Esophagus muscularis mucosa (tissue), 4 donors: ENCODE measurements around the gene PLP1. TPM values are rescaled to one million over a fixed set of nuclear protein-coding genes. Genes with fewer than 3 reads are reported as not detected.

Experiments
- DNase-seq: peaks from one replicate; pipeline ENCODE4 v3.0.0-alpha.2; 2017; ENCODE audit errors: extremely low spot score
- H3K27ac ChIP-seq, 4 donors: fragments of 200-600 bp; sonication (generic); replicated peaks in 1 of 4; 1 replicate in 3 of 4; 2 replicates in 1 of 4; pipeline ENCODE4 v1.5.1; 2016 to 2019; ENCODE audit warnings: mild to moderate bottlenecking in 1 of 4
- H3K27me3 ChIP-seq, 4 donors: fragments of 200-600 bp; sonication (generic); one replicate each; pipeline versions ENCODE4 v1.5.1 to v1.6.0; 2016 to 2019
- H3K36me3 ChIP-seq, 4 donors: fragments of 200-600 bp; sonication (generic); one replicate each; pipeline ENCODE4 v1.5.1; 2016 to 2019
- H3K4me1 ChIP-seq, 4 donors: fragments of 200-600 bp; sonication (generic); one replicate each; pipeline ENCODE4 v1.5.1; 2016 to 2019
- H3K4me3 ChIP-seq, 4 donors: fragments of 200-600 bp; sonication (generic); 1 replicate in 2 of 4; 2 replicates in 2 of 4; pipeline ENCODE4 v1.5.1; 2016 to 2019; ENCODE audit warnings: mild to moderate bottlenecking in 4 of 4, moderate library complexity in 1 of 4
- H3K9me3 ChIP-seq, 4 donors: fragments of 200-600 bp; sonication (generic); 1 replicate in 3 of 4; 2 replicates in 1 of 4; pipeline ENCODE4 v1.5.1; 2016 to 2019
- EP300 ChIP-seq: sonication (generic); formaldehyde crosslinking; IDR thresholded peaks from one replicate; pipeline ENCODE4 v1.6.1; 2017; ENCODE audit warnings: antibody characterized with exemption
- POLR2A ChIP-seq: fragments of 450-650 bp; IDR thresholded peaks from one replicate; pipeline ENCODE4 v1.6.1; 2017; ENCODE audit warnings: antibody characterized with exemption, moderate library complexity, mild to moderate bottlenecking, low read depth
- POLR2AphosphoS5 ChIP-seq, 2 donors: sonication (generic); formaldehyde crosslinking; IDR thresholded peaks; one replicate each; pipeline ENCODE4 v1.6.1; 2017; ENCODE audit warnings: antibody characterized with exemption in 2 of 2
- WGBS: methylation state at CpG from one replicate; pipeline ENCODE4 v1.1.5; 2018; 5-methylcytosine and 5-hydroxymethylcytosine counted together
- intact Hi-C: fragments of 100-400 bp; cut with DNase I; formaldehyde crosslinking; loops from one replicate; pipeline ENCODE4 v1.15.1; 2023
- total RNA-seq, 4 donors: library from RNA; depleted of rRNA; stranded (reverse); fragments of >200 nt; gene quantifications; one replicate each; pipeline versions ENCODE4 v1.1.0 to v1.2.1, GENCODE V29; 2016
- TF ChIP-seq, protein P1 (sequence below), 3 experiments: fragments of 200-600 bp in 2 of 3; fragments of 450-650 bp in 1 of 3; sonication (generic) in 2 of 3; IDR thresholded peaks; one replicate each; pipeline ENCODE4 v1.5.1; 2017 to 2019; ENCODE audit warnings: antibody characterized with exemption in 3 of 3, mild to moderate bottlenecking in 2 of 3, moderate library complexity in 1 of 3

PLP1 gene
- total RNA-seq, 4 donors from 2014 or later, result 27.5 to 52.3 (median 37.8) TPM

DNA sequence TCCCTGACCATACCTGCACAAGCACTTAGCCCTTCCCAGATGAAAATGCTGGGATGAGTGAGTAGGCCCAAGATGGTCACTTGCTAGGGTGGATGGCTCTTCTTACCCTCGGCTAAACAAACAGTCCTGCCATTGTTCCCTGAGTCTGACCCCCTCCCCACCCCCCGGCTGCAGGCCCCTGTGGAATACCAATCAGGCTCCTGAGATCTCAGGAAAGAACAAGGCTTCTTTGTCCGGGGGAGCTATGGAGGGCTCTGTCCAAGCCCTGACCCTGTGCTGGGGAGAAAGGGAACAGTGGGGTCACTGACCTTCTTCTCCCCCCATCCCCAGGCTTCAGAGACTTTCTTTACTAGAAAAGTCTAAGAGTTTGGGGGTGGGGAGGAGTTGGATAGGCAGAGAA, 6.0 kb downstream of the PLP1 start:
- Histone ChIP-seq H3K4me3 (no peak overlapping the region), H3K4me1 (peaks cover 0 to 34% (median 24%) of the 10 kb centered on the region in 4 donors), H3K9me3 (no peaks in the 10 kb centered on the region), H3K27me3 (no peaks in the 10 kb centered on the region), H3K36me3 (no peaks in the 10 kb centered on the region), H3K27ac (peak overlapping the region in 2 of 4 donors; percentile 36 to 42)
- intact Hi-C loops, result no loop called here
- no peak for DNase-seq
- WGBS, result 71% methylated on average over 3 of the region's 3 CpGs
- TF ChIP-seq, protein P1, sequence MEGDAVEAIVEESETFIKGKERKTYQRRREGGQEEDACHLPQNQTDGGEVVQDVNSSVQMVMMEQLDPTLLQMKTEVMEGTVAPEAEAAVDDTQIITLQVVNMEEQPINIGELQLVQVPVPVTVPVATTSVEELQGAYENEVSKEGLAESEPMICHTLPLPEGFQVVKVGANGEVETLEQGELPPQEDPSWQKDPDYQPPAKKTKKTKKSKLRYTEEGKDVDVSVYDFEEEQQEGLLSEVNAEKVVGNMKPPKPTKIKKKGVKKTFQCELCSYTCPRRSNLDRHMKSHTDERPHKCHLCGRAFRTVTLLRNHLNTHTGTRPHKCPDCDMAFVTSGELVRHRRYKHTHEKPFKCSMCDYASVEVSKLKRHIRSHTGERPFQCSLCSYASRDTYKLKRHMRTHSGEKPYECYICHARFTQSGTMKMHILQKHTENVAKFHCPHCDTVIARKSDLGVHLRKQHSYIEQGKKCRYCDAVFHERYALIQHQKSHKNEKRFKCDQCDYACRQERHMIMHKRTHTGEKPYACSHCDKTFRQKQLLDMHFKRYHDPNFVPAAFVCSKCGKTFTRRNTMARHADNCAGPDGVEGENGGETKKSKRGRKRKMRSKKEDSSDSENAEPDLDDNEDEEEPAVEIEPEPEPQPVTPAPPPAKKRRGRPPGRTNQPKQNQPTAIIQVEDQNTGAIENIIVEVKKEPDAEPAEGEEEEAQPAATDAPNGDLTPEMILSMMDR (IDR thresholded peaks at IDR 0.05), result no peak
- TF ChIP-seq POLR2AphosphoS5 (IDR thresholded peaks at IDR 0.05) (no peak), EP300 (no peak), POLR2A (no peak)

DNA sequence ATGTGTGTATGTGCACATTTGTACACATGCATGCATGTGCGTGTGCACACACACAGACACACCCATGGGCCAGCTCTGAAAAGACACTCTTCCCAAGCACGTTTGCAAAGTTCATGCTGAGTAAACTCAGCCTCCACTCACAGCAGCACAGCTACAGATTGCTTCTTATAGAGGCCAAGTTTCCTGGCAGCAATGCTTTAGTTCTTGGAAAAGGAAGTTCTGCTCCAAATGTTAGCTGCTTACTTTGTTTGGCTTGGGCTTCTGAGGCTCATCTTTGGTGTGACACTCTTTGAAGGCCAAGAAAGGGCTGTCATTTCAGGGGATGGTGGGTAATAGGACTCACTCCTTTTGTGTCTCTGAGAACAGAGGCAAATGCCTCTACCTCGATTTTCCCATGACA, 6.6 kb downstream of the PLP1 start:
- no peak for DNase-seq
- Histone ChIP-seq H3K4me3 (no peak overlapping the region), H3K27ac (peak overlapping the region in 2 of 4 donors; percentile 36 to 42), H3K4me1 (peaks cover 0 to 34% (median 24%) of the 10 kb centered on the region in 4 donors), H3K36me3 (no peaks in the 10 kb centered on the region), H3K9me3 (no peaks in the 10 kb centered on the region), H3K27me3 (no peaks in the 10 kb centered on the region)
- 32% methylated on average over 3 of the region's 3 CpGs for WGBS
- TF ChIP-seq POLR2A (no peak), POLR2AphosphoS5 (IDR thresholded peaks at IDR 0.05) (no peak), EP300 (no peak)
- TF ChIP-seq, protein P1 (IDR thresholded peaks at IDR 0.05), result no peak
- intact Hi-C loops, result no loop called here

DNA sequence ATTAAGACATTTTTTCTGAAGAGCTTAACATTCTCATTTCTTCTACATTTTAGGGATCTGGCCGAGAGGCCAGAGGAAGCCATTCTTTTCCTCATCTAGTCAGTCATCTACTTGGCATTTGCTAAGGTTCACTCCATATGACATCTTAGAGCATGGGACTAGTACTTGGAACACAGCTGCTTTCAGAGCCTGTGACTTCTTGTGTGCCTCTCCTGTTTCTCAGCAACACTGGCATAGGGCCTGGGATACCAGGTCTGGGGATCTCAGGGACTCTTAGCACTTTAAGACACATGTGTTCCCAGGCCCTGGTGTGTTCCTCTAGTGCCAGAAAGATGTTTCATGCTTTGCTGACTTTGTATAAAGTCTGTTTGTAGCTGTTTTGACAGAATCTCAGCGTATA, 7.3 kb downstream of the PLP1 start:
- peaks cover 0 to 31% (median 23%) of the 10 kb centered on the region in 4 donors for H3K4me1 ChIP-seq
- H3K9me3 ChIP-seq, result no peaks in the 10 kb centered on the region
- no peaks in the 10 kb centered on the region for H3K27me3 ChIP-seq
- H3K4me3 ChIP-seq, result no peak overlapping the region
- TF ChIP-seq POLR2AphosphoS5 (IDR thresholded peaks at IDR 0.05) (no peak), POLR2A (no peak), EP300 (no peak)
- TF ChIP-seq, protein P1 (IDR thresholded peaks at IDR 0.05), result no peak
- H3K36me3 ChIP-seq, result no peaks in the 10 kb centered on the region
- peak overlapping the region in 2 of 4 donors; percentile 36 to 42 for H3K27ac ChIP-seq
- intact Hi-C loops, result no loop called here
- WGBS, result 55% methylated on average over 2 of the region's 2 CpGs
- no peak for DNase-seq

DNA sequence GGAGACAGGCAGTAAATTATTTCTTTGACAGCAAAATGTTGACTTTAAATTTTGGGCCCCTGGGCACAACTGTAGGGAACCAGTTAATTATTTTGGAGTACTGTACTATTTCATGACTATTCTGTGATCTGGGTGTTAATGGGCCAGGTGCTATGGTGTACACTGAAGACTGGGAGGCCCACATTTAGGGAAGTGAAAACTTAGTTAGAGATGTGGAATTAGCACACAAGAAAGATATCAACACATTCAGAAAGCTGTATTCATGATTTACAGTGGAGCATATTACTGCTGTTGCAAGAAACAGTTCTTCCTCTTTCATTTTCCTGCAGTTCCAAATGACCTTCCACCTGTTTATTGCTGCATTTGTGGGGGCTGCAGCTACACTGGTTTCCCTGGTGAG, 12.4 kb downstream of the PLP1 start:
- Histone ChIP-seq H3K4me1 (peaks cover 0 to 9% (median 3%) of the 10 kb centered on the region in 4 donors), H3K27me3 (no peaks in the 10 kb centered on the region), H3K4me3 (no peak overlapping the region), H3K27ac (no peak overlapping the region), H3K9me3 (no peaks in the 10 kb centered on the region), H3K36me3 (no peaks in the 10 kb centered on the region)
- DNase-seq, result no peak
- intact Hi-C loops, result no loop called here
- TF ChIP-seq EP300, result no peak

DNA sequence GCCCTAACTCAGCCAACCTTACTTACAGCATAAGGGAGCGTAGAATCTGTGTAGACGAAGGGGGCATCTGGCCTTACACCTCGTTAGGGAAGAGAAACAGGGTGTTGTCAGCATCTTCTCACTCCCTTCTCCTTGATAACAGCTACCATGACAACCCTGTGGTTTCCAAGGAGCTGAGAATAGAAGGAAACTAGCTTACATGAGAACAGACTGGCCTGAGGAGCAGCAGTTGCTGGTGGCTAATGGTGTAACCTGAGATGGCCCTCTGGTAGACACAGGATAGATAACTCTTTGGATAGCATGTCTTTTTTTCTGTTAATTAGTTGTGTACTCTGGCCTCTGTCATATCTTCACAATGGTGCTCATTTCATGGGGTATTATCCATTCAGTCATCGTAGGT, 14.6 kb downstream of the PLP1 start:
- no peak for DNase-seq
- WGBS, result 72% methylated on average over 4 of the region's 4 CpGs
- H3K27ac ChIP-seq, result no peak overlapping the region
- TF ChIP-seq, protein P1 (IDR thresholded peaks at IDR 0.05), result no peak
- TF ChIP-seq POLR2A, result no peak
- H3K27me3 ChIP-seq, result no peaks in the 10 kb centered on the region
- no peaks in the 10 kb centered on the region for H3K36me3 ChIP-seq
- no peaks in the 10 kb centered on the region for H3K4me1 ChIP-seq
- intact Hi-C loops, result no loop called here
- no peaks in the 10 kb centered on the region for H3K9me3 ChIP-seq
- no peak overlapping the region for H3K4me3 ChIP-seq
